ENCODE results near the gene ACSF2. TPM values are rescaled to one million over a fixed set of nuclear protein-coding genes. Genes with fewer than 3 reads are reported as not detected.
A peak's percentile ranks its signal among the peaks of the same experiment; 100 is the strongest.

The ACSF2 gene
- polyA plus RNA-seq, 6 donors from 2014 or later: 3.3 to 9.1 (median 5.2) TPM

- Mint-ChIP-seq H3K27me3 (no peaks in the 10 kb centered on the region), H3K9me3 (no peaks in the 10 kb centered on the region), H3K36me3 (peaks cover 0 to 9% of the 10 kb centered on the region in 2 donors), H3K27ac (peak overlapping the region in 1 of 6 donors; percentile 85), H3K4me1 (peaks cover 18 to 26% (median 18%) of the 10 kb centered on the region in 3 donors), H3K4me3 (peak overlapping the region in 1 of 8 donors; percentile 49)
- ATAC-seq (ENCODE audit: low read depth in 2 of 2) (no peak), DNase-seq (peak; percentile 56)
Observed at GRCh38 chr17:50482516-50482915, 56.5 kb downstream of the ACSF2 start.

- Mint-ChIP-seq H3K4me3 (no peak overlapping the region), H3K27ac (peak overlapping the region in 1 of 6 donors; percentile 56), H3K36me3 (peaks cover 0 to 9% of the 10 kb centered on the region in 2 donors), H3K27me3 (no peaks in the 10 kb centered on the region), H3K9me3 (no peaks in the 10 kb centered on the region), H3K4me1 (peaks cover 13 to 23% (median 14%) of the 10 kb centered on the region in 3 donors)
- no peak for ATAC-seq (ENCODE audit: low read depth in 2 of 2)
- DNase-seq: no peak
Observed at GRCh38 chr17:50483266-50483665, 57.2 kb downstream of the ACSF2 start.

GRCh38 chr17:50484386-50485155 lies 58.6 kb downstream of the ACSF2 start:
- DNase-seq (no peak), ATAC-seq (ENCODE audit: low read depth in 2 of 2) (no peak)
- H3K27me3 Mint-ChIP-seq: no peaks in the 10 kb centered on the region
- H3K4me3 Mint-ChIP-seq: no peak overlapping the region
- H3K27ac Mint-ChIP-seq: peak overlapping the region in 3 of 6 donors; percentile 19 to 44 (median 41)
- H3K36me3 Mint-ChIP-seq: peaks cover 0 to 9% of the 10 kb centered on the region in 2 donors
- H3K4me1 Mint-ChIP-seq: peaks cover 8 to 17% (median 9%) of the 10 kb centered on the region in 3 donors
- no peaks in the 10 kb centered on the region for H3K9me3 Mint-ChIP-seq

GRCh38 chr17:50487213-50488096 lies 61.4 kb downstream of the ACSF2 start:
- Mint-ChIP-seq H3K9me3 (no peaks in the 10 kb centered on the region), H3K4me3 (no peak overlapping the region), H3K27me3 (no peaks in the 10 kb centered on the region), H3K36me3 (peaks cover 0 to 9% of the 10 kb centered on the region in 2 donors), H3K27ac (peak overlapping the region in 2 of 6 donors; percentile 29 to 60), H3K4me1 (peaks cover 0 to 4% (median 0%) of the 10 kb centered on the region in 3 donors)
- no peak for DNase-seq
- no peak for ATAC-seq (ENCODE audit: low read depth in 2 of 2)

GRCh38 chr17:50488880-50489279 lies 62.9 kb downstream of the ACSF2 start:
- H3K4me1 Mint-ChIP-seq: no peaks in the 10 kb centered on the region
- no peaks in the 10 kb centered on the region for H3K27me3 Mint-ChIP-seq
- H3K36me3 Mint-ChIP-seq: peaks cover 0 to 6% of the 10 kb centered on the region in 2 donors
- ATAC-seq (ENCODE audit: low read depth in 2 of 2) (no peak), DNase-seq (no peak)
- H3K27ac Mint-ChIP-seq: peak overlapping the region in 3 of 6 donors; percentile 18 to 74 (median 57)
- no peaks in the 10 kb centered on the region for H3K9me3 Mint-ChIP-seq
- no peak overlapping the region for H3K4me3 Mint-ChIP-seq

- Mint-ChIP-seq H3K27me3 (no peaks in the 10 kb centered on the region), H3K27ac (no peak overlapping the region), H3K4me3 (no peak overlapping the region), H3K9me3 (no peaks in the 10 kb centered on the region), H3K36me3 (no peaks in the 10 kb centered on the region), H3K4me1 (no peaks in the 10 kb centered on the region)
- DNase-seq: no peak
- ATAC-seq (ENCODE audit: low read depth in 2 of 2): no peak
Observed at GRCh38 chr17:50491505-50491904, 65.5 kb downstream of the ACSF2 start.

GRCh38 chr17:50492214-50492613 lies 66.2 kb downstream of the ACSF2 start:
- H3K36me3 Mint-ChIP-seq: no peaks in the 10 kb centered on the region
- ATAC-seq (ENCODE audit: low read depth in 2 of 2) (no peak), DNase-seq (no peak)

GRCh38 chr17:50493744-50494143 lies 67.7 kb downstream of the ACSF2 start:
- no peaks in the 10 kb centered on the region for H3K9me3 Mint-ChIP-seq
- H3K4me3 Mint-ChIP-seq: no peak overlapping the region
- no peaks in the 10 kb centered on the region for H3K4me1 Mint-ChIP-seq
- H3K27me3 Mint-ChIP-seq: no peaks in the 10 kb centered on the region
- no peak overlapping the region for H3K27ac Mint-ChIP-seq
- DNase-seq (no peak), ATAC-seq (ENCODE audit: low read depth in 2 of 2) (no peak)
- no peaks in the 10 kb centered on the region for H3K36me3 Mint-ChIP-seq

More at GRCh38 chr17:50492214-50492613, 66.2 kb downstream of the ACSF2 start:
- no peaks in the 10 kb centered on the region for H3K27me3 Mint-ChIP-seq
- no peaks in the 10 kb centered on the region for H3K4me1 Mint-ChIP-seq
- no peak overlapping the region for H3K4me3 Mint-ChIP-seq
- no peak overlapping the region for H3K27ac Mint-ChIP-seq
- H3K9me3 Mint-ChIP-seq: no peaks in the 10 kb centered on the region

GRCh38 chr17:50495217-50495823 lies 69.3 kb downstream of the ACSF2 start:
- H3K4me1 Mint-ChIP-seq: no peaks in the 10 kb centered on the region
- no peak overlapping the region for H3K27ac Mint-ChIP-seq
- H3K9me3 Mint-ChIP-seq: no peaks in the 10 kb centered on the region
- H3K4me3 Mint-ChIP-seq: no peak overlapping the region
- no peaks in the 10 kb centered on the region for H3K36me3 Mint-ChIP-seq
- DNase-seq (no peak), ATAC-seq (ENCODE audit: low read depth in 2 of 2) (no peak)
- no peaks in the 10 kb centered on the region for H3K27me3 Mint-ChIP-seq

- H3K27me3 Mint-ChIP-seq: no peaks in the 10 kb centered on the region
- H3K27ac Mint-ChIP-seq: peak overlapping the region in 1 of 6 donors; percentile 54
- H3K36me3 Mint-ChIP-seq: no peaks in the 10 kb centered on the region
- no peak overlapping the region for H3K4me3 Mint-ChIP-seq
- H3K4me1 Mint-ChIP-seq: no peaks in the 10 kb centered on the region
- no peak for DNase-seq
- no peaks in the 10 kb centered on the region for H3K9me3 Mint-ChIP-seq
- no peak for ATAC-seq (ENCODE audit: low read depth in 2 of 2)
Observed at GRCh38 chr17:50495918-50496317, 69.9 kb downstream of the ACSF2 start.

- H3K9me3 Mint-ChIP-seq: no peaks in the 10 kb centered on the region
- no peaks in the 10 kb centered on the region for H3K4me1 Mint-ChIP-seq
- no peaks in the 10 kb centered on the region for H3K36me3 Mint-ChIP-seq
Observed at GRCh38 chr17:50498021-50498874, 72.2 kb downstream of the ACSF2 start.

GRCh38 chr17:50499270-50499669 lies 73.3 kb downstream of the ACSF2 start:
- H3K4me3 Mint-ChIP-seq: no peak overlapping the region
- no peaks in the 10 kb centered on the region for H3K4me1 Mint-ChIP-seq
- no peak for ATAC-seq (ENCODE audit: low read depth in 2 of 2)
- H3K27me3 Mint-ChIP-seq: peaks cover 0 to 4% (median 0%) of the 10 kb centered on the region in 3 donors
- H3K36me3 Mint-ChIP-seq: no peaks in the 10 kb centered on the region
- H3K9me3 Mint-ChIP-seq: no peaks in the 10 kb centered on the region
- no peak for DNase-seq
- no peak overlapping the region for H3K27ac Mint-ChIP-seq

More at GRCh38 chr17:50498021-50498874, 72.2 kb downstream of the ACSF2 start:
- Mint-ChIP-seq H3K27ac (no peak overlapping the region), H3K27me3 (peaks cover 0 to 4% (median 0%) of the 10 kb centered on the region in 3 donors), H3K4me3 (no peak overlapping the region)
- DNase-seq: no peak
- ATAC-seq (ENCODE audit: low read depth in 2 of 2): no peak

- no peak for ATAC-seq (ENCODE audit: low read depth in 2 of 2)
- DNase-seq: no peak
- no peak overlapping the region for H3K27ac Mint-ChIP-seq
- no peaks in the 10 kb centered on the region for H3K4me1 Mint-ChIP-seq
- H3K9me3 Mint-ChIP-seq: no peaks in the 10 kb centered on the region
- peaks cover 0 to 8% (median 0%) of the 10 kb centered on the region in 3 donors for H3K27me3 Mint-ChIP-seq
- no peak overlapping the region for H3K4me3 Mint-ChIP-seq
- no peaks in the 10 kb centered on the region for H3K36me3 Mint-ChIP-seq
Observed at GRCh38 chr17:50499721-50500120, 73.7 kb downstream of the ACSF2 start.

Measured in naive B cell (primary cell).